Frontal cortex (tissue), 4 donors: Measurements from ENCODE around the gene ICAM3. TPM values are rescaled to one million over a fixed set of nuclear protein-coding genes. Genes with fewer than 3 reads are reported as not detected.
"Not testable (repeated sequence)": the region's sequence is repeated elsewhere in the genome, so short reads cannot be mapped to it uniquely, and the experiment has no call there.

Experiments
- DNase-seq, 2 donors: peaks; one replicate each; pipeline ENCODE4 v3.0.0; 2012; ENCODE audit warnings: low spot score in 2 of 2
- FAIRE-seq: peaks from 2 replicates; lab custom pipeline; 2012; peaks lifted over from hg19 to GRCh38; lab: Jason Lieb, UNC
- total RNA-seq: library from RNA; depleted of rRNA; stranded (reverse); fragments of >200 nt; gene quantifications from one replicate; pipeline ENCODE4 v1.2.3, GENCODE V29; 2014
- donor health status: control.
- donor health status: control.
- donor health status: control.

ICAM3 gene
- total RNA-seq, 1 donor from 2014 or later, result 0.82 TPM

DNA sequence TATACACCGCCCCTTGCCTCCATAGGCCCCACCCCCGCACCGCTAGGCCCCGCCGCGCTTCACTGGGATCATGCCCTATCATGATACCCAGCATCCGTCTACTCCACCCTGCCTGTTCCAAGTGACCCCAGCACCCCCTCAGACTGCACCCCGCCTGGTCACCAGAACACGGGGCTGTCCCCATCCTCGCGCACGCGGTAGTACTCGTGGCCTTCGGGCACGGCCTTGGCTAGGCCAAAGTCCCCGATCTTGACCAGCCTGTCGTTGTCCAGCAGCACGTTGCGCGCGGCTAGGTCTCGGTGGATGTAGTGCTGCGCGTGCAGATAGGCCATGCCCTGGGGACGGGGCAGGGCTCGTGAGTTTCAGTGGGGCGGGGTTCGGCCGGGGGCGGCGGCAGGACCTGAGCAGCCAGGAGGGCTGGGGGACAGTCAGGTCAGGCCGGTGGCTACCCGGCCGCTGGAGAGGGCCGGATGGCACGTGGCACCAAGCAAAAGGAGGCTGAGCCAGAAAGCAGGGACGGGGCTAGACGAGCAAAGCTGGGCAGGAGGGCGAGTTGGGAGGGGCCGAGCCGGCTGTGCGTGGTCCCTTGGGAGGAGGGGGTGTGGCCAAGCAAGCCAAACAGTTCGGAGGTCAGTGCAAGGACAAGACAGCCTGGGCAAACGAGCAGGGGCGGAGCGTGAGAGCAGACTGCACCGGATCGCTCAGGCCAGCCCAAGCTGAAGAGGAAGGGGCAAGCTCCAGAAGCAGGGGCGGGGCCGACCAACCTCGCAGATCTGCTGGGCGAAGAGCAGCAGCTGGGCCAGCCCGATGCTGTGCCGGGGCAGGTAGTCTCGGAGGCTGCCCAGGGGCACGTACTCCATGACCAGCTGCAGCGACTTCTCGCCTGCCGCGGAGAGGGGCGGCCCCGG is 13.6 kb upstream of the ICAM3 start:
- no peak for DNase-seq
- no peak for FAIRE-seq

DNA sequence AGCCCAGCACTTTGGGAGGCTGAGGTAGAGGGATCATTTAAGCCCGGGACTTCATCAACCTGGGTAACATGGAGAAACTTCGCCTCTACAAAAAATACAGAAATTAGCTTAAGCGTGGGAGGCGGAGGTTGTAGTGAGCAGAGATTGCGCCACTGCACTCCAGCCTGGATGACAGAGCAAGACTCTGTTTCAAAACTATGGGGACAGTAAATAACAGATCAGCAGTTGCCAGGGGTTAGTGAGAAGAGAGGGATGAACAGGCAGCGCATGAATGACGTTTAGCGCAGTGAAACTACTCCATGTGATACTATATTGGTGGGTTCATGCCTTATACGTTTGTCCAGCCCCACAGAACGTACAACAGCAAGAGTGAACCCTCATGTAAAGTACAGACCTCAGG is 7.1 kb upstream of the ICAM3 start:
- no peak for DNase-seq
- no peak for FAIRE-seq

DNA sequence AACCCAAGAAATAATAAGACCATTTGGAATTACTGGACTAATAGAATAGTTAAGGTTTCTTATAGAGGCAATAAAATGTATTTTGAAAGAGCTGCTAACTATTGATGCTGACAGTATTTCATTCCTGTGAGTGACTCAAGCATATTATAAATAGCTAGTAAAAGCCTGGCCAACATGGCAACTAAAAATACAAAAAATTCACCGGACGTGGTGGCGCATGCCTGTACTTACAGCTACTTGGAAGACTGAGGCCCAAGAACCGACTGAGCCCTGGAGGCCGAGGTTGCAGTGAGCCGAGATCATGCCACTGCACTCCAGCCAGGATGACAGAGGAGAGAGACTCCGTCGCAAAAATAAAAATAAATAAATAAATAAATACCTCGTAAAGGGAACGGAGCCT is 5.4 kb upstream of the ICAM3 start:
- FAIRE-seq, result no peak
- no peak for DNase-seq

DNA sequence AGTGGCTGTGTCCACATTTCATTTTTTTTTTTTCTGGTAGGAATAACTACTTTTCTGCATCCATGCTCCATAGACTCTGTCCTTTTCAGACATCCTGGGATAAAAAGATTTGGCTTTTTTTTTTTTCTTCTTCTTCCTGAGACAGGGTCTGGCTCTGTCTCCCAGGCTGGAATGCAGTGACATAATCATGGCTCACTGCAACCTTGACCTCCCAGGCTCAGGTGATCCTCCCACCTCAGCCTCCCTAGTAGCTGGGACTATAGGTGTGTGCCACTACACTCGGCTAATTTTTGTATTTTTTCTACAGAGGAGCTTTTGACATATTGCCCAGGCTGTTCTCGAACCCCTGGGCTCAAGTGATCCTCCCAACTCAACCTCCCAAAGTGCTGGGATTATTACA is 4.1 kb upstream of the ICAM3 start:
- no peak for FAIRE-seq

DNA sequence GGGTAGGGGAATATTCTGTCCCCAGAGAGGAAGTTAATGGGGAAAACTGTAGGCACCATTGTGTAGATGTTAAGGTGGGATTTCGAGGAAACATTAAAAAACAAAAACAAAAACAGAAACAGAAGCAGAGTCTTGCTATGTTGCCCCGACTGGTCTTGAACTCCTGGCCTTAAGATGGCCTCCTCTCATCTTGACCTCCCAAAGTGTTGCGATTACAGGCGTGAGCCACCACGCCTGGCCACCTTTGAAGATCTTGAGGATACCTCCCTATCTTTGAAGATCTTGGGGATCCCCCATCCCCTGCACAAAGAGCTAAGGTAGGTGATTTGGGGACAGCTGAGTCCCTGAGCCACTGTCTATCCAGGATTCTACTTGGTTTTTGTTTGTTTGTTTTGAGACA is 553 bp upstream of the ICAM3 start:
- no peak for DNase-seq
- FAIRE-seq, result no peak

More for the DNA sequence above, 4.1 kb upstream of the ICAM3 start:
- no peak for DNase-seq

DNA sequence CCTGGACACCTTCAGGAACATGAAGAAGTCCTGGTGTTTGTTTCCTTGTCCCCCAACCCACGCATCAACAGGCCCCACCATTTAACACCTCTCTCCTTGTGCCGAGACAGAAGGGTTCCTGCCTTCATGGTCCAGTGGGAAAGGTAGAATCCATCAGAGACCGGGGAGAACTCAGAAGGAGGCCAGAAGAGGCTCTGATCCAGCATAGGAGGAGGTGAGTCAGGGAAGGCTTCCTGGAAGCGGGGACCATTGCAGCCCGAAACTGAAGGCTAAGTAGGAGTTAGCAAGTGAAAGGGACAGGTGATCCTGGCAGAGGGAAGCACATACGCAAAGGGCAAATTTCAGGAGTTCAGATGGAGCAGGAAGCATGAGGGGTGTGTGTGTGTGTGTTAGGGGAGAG is 484 bp downstream of the ICAM3 start:
- FAIRE-seq (no peak), DNase-seq (no peak)

DNA sequence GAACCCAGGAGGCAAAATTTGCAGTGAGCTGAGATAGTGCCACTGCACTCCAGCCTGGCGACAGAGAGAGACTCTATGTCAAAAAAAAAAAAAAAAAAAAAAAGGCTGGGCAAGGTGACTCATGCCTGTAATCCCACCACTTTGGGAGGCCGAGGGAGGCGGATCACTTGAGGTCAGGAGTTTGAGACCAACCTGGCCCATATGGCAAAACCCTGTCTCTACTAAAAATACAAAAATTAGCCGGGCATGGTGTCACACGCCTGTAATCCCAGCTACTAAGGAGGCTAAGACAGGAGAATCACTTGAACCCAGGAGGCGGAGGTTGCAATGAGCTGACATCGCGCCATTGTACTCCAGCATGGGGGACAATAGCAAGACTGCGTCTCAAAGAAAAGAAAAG is 2.7 kb downstream of the ICAM3 start:
- FAIRE-seq, DNase-seq: not testable (repeated sequence)

DNA sequence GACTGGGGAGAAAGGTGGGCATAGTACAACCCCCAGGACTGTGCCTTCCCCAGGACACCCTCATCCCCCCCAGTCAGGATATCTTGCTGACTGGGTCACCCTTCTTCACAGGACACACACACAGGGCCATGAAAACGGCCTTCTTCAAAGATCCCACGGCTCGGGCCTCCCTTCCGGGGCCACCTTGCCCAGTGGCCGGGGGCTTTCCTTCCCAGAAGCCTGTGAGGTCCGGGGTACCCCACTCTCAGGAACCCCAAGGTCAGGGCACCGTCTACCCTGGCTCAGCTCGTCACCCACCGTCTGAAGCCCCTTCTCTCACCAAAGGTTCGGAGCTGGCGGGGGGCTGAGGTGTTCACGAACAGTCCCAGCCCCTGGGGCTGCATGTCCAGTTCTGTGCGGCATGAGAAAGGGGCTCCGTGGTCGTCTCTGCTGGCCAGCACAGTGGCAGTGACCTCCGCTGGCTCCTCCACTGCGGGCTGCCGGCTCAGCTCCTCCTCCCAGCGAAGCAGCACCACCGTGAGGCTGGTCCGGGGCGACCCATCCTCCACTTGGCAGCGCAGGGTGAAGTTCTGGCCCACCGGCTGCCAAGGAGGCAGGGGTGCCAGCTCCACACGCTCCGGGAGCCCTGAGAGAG is 4.0 kb downstream of the ICAM3 start:
- DNase-seq (no peak), FAIRE-seq (no peak)

DNA sequence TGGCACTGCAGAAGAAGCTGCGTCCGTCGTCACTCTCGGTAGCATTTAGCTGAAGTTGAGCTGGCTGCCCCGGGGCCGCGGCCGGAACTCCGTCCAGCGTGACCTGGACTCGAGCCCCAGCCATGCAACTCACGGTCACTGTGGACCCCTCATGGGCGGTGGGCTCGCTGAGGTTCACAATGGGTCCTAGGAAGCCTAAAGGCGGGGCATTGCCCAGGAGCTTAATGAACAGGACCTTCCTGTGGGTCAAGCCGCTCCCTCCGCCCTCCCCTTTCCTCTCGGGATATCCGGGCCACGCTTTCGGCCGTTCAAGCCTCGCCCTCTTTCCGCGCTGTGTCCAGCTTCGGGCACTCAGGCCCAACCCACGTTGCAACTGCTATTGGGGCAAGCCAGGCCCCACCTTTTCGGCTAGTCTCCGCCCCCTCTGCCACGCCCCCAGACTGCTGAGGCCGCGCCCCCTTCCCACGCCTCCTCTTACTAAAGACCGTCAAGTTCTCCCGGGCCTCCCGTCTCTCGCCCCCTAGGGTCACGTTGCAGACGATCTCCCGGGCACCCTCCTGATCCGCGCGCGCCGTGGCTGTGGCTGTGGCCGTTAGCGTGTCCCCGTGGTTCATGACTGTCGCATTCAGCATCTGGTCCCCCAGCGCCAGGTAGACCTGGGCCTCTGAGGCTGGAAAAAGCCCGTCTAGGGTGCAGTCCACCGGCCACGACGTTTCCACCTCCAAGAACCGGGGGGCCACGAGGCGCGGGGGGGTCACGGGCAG is 4.7 kb downstream of the ICAM3 start:
- DNase-seq (peak; percentile 62 to 78), FAIRE-seq (no peak)

DNA sequence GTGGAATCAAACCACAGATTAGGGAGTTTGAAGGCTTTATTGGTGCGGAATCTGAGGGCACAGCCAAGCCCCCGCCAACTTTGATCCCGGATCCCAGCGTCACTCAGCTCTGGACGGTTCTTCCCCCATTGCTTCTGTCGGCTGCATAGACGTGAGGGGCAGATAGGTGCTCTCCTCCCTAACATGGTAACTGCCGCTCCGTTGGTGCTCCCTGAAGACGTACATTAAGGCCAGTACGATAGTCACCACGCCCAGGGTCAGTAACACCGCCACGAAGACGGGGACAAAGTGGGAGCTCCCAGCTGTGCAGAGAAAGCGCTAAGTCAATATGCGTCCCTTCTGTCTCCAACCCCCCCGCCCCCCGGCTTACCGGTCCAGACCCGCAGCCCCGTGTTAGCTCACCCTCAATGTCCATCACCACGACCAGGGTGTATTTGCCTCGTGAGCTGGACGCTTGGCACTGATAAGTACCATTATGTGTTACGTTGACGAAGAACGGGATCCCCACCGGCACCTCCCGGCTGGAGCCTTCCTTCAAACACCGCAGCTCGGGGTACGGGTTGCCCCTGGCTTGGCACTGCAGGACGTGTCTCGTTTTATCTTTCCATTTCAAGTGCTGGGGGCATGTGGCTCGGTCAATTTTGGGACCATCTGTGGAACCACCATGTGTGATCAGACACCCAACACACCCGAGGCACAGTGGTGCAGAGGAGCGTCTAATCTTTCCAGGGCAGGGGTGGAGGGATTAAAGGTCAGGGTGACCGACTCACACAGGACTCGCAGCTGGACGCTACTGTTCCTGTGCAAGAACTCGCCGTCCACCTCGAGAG is 5.5 kb downstream of the ICAM3 start:
- FAIRE-seq (no peak), DNase-seq (no peak)

DNA sequence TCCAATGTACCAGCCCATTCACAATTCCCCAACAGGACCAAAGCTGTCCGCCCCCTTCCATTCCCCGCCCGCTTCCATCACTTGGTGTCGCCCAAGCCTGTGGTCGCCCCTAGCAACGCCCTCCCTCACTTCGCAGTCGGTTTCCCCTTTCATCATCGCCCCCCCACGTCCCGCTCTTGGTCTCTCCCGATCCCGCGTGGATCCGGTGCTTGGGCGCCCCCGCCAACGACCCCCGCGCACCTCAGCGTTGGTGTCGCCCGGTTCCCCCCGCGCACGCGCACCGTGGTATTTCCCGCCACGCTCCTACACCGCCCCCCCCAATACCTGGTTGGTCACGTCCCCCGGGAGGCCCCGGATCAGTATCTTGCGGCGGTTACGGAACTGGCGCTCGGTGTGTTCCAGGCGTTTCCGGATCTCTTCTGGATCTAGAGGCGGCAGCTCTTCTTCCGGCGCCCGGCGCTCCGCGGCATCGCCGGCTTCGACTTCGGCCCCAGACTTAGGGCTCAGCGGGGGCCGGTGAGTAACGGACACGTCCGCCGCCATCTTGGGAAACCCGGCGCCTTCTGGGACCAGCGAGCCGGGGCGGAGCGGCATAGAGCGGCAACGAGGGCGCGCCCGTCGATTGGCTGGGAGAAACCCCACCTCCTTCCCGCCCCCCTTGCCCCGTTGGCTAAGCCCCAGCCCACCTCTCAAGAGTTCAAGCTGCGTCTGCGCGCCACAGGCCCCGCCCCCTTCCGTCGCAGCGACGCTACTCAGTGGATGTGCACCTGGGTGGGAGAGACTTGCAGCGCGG is 6.3 kb downstream of the ICAM3 start, which contains the start of gene RAVER1:
TSS of gene RAVER1 (minus strand) at position 565 of the 793 bp plus-strand sequence. CDS start at position 543, 22 bp downstream.
- no peak for FAIRE-seq
- peak; percentile 97 to 99 for DNase-seq

DNA sequence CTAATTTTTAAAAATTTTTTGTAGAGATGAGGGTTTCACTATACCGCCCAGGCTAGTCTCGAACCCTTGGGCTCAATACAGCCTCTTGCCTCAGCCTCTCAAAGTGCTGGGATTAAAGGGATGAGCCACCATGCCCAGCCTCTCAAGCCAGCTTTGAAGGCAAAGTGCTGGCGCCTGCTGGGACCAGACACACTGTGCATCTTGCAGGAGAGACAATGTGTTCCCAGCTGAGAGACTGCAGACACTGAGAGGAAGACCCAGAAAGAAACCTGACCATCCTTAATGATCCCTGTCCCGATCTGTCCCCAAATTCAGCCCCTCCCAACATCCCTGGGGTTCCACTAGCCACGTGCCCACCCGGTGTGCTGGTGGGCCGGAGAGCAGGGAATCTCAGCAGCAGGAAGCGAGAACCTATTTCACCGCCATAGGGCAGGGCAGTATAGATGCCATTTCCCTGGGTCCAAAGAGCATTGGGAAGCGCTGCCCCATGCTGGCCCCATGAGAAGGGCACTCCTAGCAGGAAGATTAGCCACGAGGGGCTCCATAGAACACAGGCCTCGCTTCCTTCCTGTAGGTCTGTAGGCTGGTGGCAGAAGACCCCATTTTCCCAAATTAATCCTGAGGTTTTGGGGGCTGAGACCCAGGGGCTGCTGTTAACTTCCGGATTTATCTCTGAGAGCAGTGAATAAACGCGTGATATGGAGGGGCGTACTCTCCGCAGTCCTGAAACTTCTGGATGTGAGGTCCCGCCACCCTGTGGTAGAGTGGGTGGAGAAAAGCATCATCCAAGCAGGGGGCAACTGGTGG is 7.1 kb downstream of the ICAM3 start:
- no peak for DNase-seq
- FAIRE-seq, result no peak

DNA sequence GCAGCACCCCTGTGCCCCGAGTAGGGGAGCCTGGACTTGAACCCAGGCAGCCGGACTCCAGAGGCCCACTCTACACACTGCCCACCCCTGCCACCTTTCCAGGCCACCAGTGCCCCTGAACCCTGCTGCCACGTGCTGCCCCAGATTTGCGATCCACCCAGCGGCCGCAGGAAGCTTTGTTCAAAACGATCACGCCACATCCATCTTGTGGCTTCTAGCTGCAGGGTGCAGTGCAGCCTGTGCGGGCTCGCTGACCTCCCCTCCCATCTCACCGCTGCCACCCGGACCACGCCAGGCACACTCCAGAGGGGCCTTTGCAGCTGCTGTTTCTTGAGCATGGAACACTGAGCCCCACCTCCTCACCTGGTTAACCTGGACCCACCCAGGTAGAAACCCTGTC is 9.9 kb downstream of the ICAM3 start:
- FAIRE-seq (no peak), DNase-seq (no peak)

DNA sequence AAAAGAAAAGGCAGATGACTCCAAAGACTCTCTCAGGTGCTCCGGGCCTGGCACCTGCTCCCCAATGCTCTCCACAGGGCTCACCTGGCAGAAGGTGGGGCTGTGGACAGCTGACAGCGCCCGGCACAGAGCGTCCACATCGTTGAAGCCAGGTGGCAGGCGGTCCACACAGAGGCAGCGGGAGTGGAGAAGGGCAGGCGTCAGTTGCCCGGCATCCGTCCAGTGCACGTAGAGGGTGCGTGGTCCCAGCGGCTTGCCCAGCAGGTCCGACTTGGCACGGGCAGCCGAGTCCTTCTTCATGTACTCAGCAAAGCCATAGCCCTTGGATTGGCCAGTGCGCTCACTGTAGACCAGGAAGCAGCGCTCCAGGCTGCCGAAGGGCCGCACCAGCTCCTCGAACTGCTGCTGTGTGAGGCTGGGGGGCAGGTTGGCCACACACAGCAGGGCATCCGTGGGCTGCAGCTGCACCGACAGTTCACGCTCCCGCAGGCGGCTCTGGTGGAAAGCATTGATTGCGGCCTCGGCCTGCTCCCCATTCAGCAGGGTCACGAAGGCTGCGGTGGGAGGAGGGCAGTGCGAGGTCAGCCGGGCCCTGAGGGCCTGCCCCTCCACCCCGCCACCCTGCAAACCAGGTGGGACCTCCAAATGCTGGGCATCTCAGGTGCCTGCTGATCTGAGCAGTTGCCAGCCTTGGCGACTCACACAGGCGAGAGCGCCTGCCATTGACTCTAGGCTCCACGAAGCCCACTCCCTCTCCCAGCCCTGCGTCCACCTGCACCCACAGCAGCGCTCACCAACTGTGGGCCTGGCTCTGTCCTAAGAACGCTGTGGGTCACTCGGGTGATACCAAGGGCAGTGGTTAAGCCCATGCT is 10.6 kb downstream of the ICAM3 start:
- DNase-seq, result no peak
- no peak for FAIRE-seq

DNA sequence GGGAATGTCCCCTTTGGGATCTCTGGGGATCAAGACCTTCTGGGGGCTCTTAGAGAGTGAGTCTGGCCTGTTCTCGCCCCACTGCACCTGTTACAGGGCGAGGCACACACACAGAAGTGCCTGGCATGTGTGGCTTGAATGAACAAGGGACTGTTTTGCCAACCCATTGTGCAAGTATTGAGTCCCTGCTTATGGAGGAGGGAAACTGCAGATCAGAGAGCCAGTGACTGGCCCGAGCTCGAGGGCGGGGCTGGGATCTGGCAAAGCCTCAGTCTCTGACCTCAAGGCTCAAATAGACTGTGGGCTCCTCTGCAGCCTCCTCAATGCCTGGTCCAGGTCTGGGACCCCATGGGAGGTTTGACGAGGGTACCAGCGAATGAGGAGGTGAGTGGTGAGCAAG is 11.6 kb downstream of the ICAM3 start:
- DNase-seq (no peak), FAIRE-seq (no peak)

DNA sequence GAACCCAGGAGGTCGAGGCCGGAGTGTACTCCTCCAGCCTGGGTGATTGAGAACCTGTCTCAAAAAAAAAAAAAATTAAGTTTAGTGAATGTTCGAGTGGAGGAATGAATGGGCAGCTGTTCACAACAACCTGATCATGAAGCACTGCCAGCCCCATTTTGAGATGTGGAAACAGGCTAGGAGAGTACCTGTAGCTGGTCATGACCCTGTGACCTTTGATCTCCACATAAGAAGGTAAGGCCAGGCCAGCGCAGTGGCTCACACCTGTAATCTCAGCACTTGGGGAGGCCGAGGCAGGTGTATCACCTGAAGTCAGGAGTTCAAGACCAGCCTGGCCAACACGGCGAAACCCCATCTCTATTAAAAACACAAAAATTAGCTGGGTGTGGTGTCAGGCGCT is 13.7 kb downstream of the ICAM3 start:
- no peak for FAIRE-seq
- no peak for DNase-seq
